GM21390 (cell line): ENCODE measurements around the gene OLFML3.
"Not testable (repeated sequence)": the region's sequence is repeated elsewhere in the genome, so short reads cannot be mapped to it uniquely, and the experiment has no call there.

Source experiments
- ATAC-seq: cut with Tn5 transposase; IDR thresholded peaks from one replicate; pipeline ENCODE4 v1.9.1; 2021; ENCODE audit not compliant: unreplicated experiment

OLFML3 gene

DNA sequence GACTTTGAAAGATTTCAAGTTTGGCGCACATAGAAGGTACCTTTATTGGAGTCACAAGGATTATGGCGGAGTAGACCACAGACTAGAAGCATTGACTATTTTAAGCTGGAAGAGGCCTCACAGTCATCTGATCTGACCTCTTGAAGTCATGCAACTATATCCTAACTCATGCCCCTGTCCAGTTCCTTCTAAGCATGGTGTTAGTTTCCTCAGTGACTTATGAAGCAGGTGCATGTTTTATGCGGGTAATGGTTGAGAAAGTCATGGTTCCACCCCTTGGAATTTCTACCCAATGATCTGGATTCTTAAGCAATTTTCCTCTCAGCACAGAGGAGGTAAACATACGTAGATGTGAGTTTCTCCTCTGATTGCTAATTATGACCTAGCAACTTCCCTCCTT lies 11.7 kb downstream of the OLFML3 start:
- ATAC-seq, result no peak

DNA sequence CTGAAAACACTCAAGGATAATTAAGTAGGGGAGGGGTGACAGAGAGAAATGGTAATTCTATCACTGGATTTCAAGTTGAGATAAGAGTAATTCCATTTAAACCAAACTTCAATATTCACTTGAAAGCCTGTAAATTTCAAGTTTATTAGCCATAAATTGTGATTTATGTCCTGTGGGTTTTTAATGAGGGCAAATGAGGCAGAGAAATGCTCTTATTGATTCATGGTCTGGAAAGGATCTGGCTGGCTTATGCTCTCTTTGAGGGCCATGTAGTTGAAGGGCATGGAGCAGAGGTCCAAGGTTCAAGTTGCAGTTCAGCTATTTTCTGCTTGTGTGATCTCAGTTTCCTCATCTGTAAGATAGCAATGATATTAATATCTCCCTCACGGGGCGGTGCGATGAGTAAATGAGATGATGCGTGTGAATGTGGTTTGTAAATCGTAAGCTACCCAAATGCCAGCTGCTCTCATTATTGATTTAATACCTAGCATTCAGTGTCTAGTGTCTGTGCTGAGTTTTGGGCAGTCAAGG lies 12.3 kb downstream of the OLFML3 start:
- ATAC-seq, result no peak

DNA sequence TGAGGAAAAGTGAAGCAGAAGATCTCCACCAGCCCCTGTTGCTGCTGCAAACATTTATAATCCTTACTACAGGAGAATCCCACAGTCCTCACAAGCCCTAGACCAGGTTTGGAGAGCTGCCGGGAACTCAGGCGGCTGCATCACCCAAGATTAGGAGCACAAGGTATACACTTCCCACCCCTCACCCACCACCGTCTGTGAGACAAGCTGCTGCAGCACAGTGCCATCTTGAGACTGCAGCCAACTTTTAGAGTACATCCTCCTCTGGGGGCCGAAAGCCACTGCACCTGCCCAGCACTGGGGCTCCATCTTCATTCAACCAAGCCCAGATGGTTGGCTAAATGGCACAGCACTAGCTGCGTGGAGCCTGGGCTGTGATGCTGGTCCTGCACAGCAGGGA lies 13.8 kb downstream of the OLFML3 start:
- no peak for ATAC-seq

DNA sequence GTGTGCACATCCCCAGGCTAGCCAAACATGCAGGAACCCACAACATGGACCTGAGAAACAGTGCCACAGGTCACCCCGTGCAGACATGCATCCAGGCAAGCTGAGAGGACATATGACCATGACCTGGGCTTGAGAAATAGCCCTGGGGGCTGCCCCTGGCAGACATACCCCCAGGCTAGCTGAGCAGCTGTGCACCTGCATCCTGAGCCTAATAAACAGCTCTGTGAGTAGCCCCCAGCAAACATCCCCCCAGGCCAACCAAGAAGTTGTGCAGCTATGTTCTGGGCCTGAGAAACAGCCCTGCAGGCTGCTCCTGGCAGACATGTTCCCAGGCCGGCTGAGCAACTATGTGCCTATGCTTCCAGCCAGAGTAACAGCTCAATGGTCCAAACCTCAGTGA lies 14.5 kb downstream of the OLFML3 start:
- ATAC-seq, result no peak

DNA sequence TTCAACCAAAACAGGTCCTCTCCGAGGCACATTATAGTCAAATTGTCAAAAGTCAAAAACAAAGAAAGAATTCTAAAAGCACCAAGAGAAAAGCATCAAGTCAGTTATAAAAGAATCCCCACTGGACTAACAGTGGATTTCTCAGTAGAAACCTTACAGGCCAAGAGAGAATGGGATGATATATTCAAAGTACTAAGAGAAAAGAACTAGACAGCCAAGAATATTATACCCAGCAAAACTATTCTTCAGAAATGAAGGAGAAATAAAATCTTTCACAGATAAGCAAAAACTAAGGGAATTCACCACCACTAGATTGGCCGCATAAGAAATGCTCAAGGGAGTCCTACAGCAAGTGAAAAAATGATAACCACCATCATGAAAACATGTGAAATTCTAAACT lies 16.1 kb downstream of the OLFML3 start:
- no peak for ATAC-seq

DNA sequence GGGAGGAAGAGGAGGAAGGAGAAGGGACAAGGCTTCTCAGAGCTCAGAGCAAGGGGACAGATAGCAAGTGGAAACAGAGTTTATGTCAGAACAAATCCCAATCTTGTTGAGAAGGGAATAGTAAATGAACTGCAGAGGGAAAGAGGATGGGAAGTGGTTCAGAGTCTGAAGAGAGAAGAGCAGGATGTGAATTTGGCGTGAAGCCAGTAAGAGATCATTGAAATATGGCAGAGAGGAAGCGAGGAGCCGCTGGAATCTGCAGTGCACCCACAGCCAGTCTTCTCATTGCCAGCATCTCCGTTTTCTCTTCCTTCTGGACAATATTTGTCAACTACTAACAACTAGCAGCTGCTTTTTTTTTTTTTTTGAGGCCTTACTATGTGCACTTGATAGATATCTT lies 19.1 kb downstream of the OLFML3 start:
- no peak for ATAC-seq

DNA sequence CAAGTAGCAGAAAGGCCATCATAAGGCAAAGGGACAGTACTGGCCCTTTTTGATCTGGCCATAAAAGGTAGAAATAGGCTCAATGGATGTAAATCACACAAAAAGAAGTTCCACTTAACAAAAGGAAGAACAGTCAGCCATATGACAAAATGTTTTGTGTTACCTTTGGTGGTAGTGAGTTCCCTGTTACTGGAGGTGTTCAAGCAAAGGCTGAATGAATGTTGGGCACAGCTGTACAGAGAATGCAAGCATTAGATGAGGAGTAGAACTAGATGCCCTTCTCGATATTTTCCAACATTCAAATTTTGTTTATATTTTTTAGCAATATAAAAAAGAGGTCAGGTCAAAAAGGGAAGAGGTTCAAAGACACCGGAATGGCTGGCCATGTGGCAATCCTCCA lies 20.0 kb downstream of the OLFML3 start:
- no peak for ATAC-seq

DNA sequence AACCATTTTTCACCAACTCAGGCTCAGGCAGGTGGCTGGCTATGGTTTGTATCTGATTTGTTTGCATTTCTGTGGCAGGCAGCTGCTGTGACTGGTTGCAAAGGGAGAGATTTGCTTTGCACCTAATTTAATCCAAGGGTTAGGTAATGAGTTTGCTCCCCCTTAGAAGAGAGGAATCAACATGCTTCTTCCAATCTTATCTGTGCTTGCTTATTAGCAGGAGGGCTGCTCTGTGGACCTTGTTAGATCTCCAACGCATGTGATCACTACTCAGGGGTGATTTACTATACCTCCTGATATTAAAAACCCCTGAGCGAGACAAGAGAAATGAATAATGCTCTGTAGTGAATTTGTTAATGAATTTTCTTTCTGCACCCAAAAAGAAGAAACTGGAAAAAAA lies 20.5 kb downstream of the OLFML3 start:
- ATAC-seq, result no peak

DNA sequence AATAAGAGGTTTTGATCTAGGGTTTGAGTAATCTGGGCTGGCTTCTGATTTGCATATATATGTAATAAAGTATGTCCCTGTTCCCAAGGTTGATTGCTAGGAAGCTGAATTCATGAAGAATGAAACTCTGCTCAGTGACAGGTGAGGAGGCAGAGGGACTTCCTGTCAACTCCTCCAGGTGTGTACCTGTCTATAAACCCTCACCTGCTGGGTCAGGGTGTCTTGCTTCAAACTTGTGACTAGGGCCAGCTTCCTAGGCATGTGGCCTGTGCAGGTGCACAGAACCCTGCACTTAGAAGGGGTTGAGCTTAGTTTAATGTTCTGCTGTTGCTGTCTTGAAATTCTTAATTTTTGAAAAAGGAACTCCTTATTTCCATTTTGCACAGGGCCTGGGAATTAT lies 21.1 kb downstream of the OLFML3 start:
- ATAC-seq, result no peak

DNA sequence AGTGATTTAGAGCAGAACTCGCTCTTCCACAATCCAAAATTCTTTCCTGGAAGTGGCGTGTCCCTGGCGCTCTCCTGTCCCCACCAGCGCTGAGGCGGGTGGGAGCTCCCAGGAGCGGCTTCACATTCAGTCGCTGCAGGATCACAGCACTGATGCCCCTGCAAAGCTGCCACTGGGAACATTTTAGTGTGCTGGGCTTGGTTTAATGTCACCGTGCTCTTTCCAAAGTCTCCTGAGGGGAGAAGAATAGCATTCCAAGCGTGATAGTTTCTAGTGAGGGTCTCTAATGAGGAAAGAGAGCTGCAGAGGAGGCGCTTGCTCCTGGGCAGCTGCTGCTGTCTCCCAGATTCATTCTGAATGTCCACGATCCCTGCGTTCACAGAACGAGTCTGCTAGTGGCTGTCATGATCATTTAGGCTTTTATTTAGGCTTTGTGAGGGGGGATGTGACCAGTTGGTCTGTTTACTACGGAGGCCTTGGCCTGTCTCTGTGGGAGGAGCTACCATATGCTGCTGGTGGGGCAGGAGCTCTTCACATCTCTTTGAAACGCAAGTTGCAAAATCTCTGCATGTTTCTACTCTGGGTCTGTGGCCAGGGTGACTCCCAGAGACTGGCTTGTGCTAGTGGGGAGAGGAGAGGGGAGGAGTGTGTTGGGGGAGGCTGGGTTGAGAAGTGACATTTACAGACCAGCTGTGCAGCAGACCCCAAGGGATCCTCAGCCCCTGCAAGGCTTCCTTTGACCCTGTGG lies 23.4 kb downstream of the OLFML3 start:
- no peak for ATAC-seq

DNA sequence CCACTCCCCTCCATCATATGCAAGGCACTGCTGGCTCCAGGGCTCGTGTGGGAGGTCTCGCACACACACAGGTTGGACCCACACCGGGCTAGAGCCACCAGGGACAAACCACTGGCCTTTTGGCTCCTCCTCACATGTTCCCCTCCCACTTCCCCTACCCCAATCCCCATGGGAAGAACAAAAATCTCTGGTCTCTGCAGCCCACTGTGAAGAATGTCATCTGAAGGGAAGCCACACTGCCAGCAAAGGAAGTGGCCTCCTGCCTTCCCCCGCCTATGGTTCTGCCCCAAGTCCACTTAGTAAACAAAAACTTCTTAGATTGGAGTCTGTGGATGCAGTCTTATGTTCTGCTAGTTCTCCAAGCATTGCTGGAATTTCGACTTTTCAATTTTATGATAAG lies 24.2 kb downstream of the OLFML3 start:
- ATAC-seq, result no peak

DNA sequence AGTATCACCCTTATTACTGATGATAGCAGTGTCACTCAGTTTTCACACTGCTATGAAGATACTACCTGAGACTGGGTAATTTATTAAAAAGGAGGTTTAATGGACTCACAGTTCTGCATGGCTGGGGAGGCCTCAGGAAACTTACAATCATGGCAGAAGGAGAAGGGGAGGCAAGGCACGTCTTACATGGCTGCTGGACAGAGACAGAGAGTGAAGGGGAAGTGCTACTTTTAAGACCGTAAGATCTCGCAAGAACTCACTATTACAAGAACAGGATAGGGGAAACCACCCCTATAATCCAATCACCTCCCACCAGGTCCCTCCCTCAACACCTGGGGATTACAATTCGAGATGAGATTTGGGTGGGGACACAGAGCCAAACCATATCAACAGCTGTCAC lies 27.6 kb downstream of the OLFML3 start:
- not testable (repeated sequence) for ATAC-seq

DNA sequence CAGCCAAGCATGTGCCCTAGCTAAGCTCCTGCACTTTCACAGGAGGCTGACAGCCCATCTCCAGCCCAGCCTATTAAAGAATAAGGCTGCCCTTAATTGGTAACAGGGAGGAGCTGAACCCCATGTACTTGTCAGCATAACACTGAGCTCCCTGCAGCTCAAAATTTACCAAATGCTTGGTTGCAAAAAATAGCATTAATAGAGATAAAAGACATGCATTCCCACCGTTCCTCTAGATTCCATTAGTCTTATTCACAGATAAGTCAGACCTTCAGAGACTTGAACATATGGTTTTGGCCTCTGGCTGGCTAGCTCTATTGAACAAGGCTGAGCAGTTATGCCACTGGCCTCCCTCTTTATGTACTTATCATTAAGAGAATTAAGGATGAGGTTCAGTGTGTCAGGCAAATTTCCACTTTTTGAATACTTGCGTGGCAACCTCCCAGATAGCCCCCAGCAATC lies 29.2 kb downstream of the OLFML3 start:
- no peak for ATAC-seq

DNA sequence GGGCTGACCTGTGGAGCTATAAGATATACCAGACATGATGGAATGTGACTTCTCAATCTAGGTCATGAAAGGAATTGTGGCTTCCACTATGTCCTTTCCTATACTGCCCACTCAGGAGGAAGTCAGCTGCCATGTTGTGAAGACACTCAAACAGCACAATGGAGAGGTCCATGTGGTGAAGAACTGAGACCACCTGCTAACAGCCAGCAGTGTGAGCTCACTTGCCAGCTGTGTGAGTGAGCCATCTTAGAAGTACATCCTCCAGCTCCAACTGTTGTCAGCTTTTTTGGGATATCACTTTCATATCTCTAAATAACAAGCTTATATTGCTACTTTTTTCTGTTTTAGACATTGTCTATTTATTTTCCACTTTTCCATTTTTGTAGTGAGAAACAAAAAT lies 29.7 kb downstream of the OLFML3 start:
- no peak for ATAC-seq

DNA sequence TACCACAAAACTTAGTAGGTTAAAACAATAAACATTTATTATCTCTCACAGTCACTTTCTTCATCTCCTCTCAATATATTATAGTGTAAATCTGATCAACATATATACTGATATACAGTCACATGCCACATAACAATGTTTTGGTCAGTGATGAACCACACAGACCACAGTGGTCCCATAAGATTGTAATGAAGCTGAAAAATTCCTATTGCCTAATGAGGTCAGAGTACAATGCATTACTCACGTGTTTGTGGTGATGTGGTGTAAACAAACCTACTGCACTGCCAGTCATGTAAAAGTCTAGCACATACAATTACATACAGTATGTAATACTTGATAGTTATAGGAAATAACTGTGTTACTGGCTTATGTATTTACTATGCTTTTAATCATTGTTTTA lies 30.1 kb downstream of the OLFML3 start:
- ATAC-seq, result no peak

DNA sequence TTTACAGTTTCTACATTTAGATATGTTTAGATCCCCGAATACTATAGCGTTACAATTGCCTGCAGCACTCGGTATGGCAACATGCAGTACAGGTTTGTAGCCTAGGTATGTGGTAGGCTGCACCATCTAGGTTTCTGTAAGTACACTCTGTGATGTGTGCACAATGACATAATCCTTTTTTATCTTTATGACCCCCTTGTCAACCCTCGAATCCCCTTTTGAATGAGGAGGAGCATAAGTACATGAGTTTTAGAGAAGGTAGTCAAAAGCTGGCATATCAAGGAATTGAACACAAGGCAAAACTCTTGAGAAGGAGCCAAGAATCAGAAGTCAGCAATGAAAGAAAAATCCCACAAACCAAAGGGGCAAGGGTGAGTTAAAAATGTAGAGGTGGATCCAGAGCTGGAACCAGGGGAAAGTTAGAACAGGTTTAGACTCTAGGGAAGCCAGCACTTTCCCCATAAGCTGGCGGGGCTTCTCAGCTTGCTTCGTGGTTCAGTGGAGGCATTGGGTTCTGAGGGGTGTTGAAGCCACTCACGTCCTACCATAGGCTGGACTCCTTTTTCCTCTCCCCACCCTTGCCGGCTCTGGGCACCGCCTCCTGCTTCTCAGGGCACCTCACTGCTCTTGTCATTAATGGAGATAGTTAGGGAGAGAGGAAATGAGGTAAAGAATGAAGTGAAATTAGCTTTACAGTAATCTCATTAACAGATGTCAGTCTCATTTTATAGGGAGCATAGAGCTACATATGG lies 31.3 kb downstream of the OLFML3 start:
- no peak for ATAC-seq

DNA sequence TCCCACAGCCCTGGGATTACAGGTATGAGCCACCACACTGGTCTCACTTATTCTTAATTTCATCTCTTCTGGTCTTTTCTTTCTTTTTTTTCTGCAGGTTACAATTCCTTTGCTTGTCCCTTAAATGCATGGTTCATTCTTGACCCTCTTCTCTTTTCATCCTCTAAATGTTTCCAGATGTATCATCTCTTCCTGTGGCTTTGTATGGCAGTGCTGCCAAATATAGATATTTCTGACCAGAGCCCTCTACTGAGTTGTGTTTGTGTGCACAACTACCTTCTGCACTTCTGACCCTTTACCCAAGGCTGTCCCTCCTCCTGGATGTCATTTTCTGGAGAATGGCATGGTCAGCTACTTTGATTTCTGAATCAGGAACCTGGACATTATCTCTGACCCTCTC lies 32.5 kb downstream of the OLFML3 start:
- no peak for ATAC-seq

DNA sequence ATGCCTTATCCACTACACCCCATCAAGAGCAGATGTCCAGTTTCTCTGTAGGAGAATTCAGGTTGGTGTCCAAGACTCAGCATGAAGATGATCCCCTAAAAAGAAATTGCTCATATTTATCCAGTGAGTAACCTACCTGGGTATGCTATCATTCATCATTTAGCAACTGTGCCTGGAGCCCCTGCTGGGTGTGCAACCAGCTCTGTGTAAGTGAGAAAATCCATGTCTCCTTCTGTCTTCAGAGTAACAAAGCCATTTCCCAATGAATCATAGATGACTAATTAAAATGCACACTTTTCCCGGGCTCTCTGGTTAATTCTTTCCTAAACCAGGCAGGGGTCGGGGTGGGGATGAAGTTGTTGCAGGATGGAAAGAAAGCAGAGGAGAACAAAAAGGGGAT lies 35.8 kb downstream of the OLFML3 start:
- ATAC-seq, result no peak

DNA sequence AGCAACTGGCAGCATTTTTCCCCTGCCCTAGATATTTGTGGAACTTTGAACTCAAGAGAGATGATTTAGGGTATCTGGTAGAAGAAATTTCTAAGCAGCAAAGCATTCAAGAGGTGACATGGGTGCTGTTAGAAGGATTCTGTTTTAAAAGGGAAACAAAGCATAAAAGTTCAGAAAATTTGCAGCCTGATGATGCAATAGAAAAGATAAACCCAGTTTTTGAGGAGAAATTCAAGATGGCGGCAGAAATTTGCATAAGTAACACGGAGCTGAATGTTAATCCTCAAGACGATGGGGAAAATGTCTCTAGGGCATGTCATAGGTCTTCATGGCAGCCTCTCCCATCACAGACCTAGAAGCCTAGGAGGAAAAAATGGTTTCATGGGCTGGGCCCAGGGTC lies 40.5 kb downstream of the OLFML3 start:
- ATAC-seq, result not testable (repeated sequence)

DNA sequence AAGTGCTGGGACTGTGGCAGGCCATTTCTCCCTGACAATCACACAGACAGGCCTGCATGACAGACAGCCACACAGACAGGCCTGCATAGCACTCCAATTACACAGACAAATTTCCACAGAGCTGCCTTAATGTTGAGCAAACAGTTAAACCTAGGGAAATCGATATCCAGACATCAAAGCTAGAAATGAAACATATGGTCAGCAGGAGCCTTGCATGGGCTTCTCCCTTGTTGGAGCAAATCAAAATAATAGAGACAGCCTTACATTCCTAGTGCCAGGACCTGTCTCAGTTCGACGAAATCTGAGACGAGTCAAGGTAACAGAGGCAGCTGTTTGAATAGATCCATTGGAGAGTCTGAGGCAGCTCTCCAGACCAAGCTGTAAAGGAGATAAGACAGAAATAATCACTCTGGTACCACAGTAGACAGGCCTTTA lies 42.4 kb downstream of the OLFML3 start:
- no peak for ATAC-seq

DNA sequence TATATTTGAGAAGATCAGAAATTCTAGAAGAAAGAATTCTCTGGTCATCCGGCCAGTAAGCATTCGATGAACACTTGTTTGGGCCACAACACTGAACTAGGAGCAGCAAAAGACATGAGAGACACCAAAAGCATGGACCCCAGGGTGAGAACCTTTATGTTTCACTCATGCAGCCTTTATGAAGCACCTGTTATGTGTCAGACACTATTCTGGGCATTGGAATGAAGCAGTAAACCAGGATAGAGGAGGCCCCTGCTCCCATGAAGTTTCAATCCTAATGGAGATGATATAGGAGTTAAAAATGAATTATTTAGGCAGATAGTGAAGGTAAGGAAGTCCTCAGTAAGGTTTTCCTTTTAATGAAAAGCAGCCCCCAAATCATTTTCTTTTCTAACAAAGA lies 43.6 kb downstream of the OLFML3 start:
- ATAC-seq, result no peak

DNA sequence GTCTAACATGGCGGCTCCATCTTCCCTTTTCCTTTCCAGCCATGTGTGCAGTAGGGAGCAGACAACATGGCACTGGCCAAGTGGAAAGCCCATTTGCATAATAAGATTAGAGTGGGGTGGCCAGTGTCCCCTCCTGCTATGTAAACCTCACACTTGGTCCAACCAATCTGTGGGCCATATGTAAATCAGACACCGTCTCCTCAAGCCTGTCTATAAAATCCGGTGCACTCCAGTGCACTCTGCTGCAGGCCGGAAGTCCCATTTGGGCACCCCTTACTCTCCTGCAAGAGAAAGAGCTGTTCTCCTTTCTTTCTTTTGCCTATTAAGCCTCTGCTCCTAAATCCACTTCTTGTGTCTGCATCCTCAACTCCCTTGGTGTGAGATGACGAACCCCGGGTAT lies 44.1 kb downstream of the OLFML3 start:
- no peak for ATAC-seq
